GM21423 (cell line): ENCODE results near the gene SYT7.

Experiments
- ATAC-seq: cut with Tn5 transposase; IDR thresholded peaks from one replicate; pipeline ENCODE4 v1.9.1; 2021; ENCODE audit warnings: mild to moderate bottlenecking, moderate library complexity; ENCODE audit not compliant: unreplicated experiment

The SYT7 gene

GRCh38 chr11:61586792-61587430 lies 6.0 kb upstream of the SYT7 start:
- no peak for ATAC-seq

DNA sequence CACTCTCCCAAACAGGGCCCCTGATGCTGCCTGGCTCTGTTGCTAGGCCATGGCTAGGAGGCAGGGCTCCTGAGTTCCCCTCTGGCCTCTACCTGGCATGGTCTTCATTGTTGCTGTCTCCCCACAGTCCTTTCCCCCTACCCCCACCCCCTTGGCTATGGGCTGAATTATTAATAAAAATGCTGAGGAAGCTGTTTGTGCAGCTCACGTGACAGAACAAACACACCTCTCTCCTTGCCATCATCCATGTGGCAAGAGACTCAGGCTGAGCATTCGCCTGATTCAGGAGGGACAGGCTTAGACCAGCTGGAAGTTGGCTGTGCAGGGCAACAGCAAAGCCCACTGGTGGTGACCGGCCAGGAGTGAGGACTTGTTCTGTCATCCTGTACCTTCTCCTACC lies 4.2 kb upstream of the SYT7 start:
- ATAC-seq = no peak

DNA sequence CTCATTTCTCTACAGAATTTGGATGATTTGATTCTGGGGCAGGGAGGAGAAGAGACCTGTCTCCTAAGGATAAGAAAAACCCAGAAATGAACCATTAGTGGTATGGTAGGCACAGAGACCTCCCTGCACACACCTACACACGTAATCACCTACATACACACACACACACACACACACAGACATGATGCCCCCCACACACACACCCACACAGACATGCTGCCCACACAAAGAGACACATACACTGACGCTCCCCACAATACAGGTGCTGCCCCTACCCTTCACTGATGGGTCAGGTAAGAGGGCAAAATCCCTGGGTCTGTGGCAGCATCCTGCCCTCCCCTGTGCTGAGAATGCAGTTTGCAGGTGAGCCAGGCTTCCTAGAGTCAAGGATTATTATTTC lies 1.1 kb upstream of the SYT7 start:
- no peak for ATAC-seq

DNA sequence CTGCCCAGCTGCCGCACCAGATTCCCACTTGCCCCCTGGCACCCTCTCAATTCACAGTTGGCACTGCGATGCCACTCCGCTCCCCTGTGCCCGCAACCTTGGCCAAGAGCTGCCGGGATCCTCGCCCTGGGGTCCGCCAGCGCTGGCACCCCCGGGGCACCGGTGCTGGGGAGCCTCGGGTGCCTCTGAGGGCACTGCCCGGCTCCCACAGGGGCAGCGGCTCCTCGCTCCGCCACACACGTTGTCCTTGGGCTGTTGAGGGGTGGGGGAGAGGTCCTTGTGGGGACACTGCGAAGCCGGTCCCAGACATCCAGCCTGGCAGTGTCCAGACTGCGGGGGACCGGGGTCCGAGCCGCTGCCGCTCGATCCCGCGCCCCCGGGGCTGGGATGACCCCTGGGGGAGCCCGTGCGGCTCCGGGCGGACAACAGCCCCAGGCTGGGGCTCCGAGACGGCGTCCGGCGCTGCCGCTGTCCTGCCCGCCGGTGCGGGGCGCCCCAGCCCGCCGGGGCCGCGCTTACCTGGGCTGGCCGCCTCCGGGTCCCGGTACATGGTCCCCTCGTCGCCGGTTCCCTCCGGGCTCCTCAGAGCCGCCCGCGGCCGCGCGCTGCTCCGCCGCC lies 496 bp downstream of the SYT7 start:
- no peak for ATAC-seq

DNA sequence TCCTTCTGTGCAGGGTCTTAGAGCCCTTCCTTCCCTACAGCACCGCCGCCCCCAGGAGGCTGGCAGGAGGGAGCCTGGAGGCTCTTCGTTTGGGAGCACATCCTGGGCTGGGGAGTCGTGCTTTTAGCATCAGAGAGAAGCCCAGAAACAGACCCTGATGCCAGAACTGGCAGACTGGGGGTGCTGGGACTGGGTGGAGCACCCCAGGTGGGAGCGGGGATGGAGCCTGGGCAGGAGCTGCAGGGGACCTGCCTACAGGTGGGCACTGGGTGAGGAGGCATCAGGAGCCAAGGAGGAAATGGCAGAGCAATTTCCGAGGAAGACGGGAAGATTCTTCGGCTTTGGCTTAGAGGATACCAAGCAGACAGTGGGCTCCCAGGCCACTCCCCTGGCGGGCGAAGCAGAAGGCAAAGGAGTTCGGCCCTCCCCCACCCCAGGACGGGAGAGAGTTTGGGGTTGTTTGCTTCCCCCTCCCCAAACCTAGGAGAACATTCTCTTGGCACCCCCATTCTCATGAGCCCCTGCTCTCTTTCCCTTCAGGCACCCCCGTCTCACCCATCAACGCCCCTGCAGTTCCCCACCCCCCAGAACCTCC lies 1.1 kb downstream of the SYT7 start:
- no peak for ATAC-seq

GRCh38 chr11:61578819-61579675 lies 1.8 kb downstream of the SYT7 start:
- ATAC-seq = no peak

DNA sequence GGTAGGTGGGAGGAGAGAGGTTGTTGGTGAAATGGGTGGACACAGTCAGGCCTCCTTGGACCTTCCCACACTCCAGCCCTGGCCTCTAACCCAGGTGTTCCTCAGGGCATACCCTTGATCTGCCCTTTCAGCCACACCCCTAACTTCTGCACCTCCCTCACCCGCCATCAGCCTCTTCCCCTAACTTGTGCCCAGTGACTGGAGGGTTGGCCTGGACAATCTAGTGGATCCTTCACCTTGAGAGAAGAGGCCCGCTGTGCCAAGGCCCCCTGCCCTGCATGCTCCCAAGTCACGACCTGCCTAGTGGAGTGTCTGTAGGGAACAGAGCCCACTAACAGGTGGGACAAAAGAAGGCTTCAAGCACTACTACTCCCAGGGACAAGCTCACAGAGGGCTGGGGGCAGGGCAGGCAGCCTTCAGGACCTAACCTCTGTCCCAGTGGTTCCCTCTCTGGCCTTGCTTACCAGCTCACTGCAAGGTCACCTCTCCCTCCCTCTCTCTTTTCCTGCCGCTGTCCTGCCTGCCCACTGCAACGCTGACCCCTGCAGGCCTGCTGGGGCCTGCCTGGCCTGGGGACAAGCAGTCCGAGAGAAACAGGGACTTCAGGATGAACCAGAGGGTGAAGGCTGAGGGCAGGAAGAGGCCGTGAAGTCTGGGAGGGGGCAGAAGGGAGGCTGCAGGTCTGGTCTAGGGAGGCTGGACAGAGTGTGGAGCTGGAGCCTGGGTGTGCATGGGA lies 3.3 kb downstream of the SYT7 start:
- ATAC-seq = no peak

- no peak for ATAC-seq
Measured at GRCh38 chr11:61575886-61576861, 4.7 kb downstream of the SYT7 start.

GRCh38 chr11:61574611-61575010 lies 6.3 kb downstream of the SYT7 start:
- no peak for ATAC-seq

GRCh38 chr11:61572913-61573312 lies 8.0 kb downstream of the SYT7 start:
- ATAC-seq = no peak

- ATAC-seq = no peak
Measured at GRCh38 chr11:61571869-61572268, 9.0 kb downstream of the SYT7 start.

DNA sequence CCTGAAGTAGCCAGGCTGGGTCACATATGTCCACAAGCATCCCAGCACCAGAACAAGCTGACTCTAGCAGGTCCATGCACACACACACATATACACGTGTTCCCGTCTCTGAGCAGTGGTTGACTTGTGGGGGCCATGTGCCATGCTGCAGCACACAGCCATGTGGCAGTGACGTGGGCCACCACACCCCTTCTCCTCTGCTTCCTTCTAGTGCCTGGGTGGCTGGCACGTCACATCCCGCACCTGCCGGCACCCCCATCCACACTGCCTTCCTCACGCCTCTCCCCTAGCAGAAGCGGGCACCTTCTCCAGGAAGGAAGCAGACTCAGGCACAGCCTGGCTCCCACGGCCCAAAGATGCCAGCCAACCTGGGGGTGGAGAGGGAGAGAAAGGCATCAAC lies 9.5 kb downstream of the SYT7 start:
- ATAC-seq = no peak

GRCh38 chr11:61569701-61570100 lies 11.2 kb downstream of the SYT7 start:
- ATAC-seq = no peak

GRCh38 chr11:61569018-61569417 lies 11.9 kb downstream of the SYT7 start:
- no peak for ATAC-seq

DNA sequence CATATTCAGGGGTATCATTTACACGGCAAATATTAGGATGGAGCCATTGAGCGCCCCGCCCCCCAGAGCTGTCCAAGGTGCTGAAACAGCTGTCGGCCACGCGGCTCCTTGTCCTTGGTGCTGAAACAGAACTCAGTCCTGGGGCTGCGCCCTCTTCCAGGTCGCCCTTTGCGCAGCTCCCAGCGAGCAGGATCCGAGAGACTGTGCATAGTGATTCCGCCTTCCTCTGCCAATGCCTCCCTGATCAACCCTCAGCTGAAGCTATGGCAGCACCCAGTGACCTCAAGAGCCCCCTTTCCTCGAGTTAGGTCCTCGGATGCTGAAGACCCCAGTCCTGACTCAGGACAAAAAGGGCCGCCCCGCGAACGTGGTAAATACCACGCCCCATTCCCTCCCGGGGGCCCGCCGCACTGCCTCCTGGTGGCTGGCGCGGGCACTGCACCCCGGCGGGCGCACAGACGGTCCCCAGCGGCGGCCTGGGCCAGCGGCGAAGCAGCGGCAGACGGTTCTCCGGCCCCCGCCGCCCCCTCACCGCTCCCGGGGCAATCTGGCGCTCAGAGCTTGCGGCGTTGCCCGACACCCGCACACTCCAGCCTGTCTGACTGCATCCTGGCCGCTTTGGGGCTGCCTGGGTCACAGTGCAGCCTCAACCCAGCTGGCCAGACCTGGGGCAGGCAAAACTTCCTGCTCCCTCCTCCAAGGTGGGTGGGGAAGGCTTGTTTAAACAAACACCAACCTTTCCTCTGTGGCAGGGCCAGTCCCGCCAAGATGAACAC lies 13.4 kb downstream of the SYT7 start:
- no peak for ATAC-seq

DNA sequence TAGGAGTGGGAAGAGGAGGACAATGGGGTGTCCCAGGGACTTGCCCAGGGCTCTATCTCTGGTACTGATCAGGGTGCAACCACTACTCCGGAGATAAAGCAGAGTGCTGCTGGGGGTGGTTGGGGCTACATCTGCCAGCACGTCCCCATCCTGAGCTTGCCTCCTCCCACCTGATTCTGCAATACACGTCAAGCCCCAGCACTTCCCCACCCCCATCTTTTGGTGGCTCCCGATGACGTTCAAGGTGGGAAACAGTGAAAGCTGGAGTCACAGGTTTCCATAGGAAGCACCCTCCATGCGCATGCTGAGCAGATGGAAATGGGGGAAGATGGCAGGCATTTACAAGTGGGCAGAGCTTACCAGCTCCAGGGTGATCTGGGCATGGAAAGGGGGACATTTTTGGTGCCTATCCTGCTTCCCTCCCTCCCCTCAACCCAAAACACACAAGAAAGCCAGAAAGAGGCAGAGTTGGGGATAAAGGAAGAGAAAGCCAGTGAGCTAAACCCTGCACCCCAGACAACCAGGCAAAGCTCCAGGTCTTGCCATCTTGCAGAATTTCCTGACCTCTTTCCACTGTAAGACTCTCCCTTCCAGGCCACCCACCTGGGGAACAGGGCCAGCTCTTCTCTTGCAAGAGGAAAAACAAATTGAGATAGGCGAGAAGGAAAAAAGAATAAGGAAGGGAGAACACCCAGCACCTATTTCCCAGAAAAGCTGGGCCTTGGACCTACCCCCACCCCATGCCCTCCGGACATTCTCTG lies 15.8 kb downstream of the SYT7 start:
- no peak for ATAC-seq

DNA sequence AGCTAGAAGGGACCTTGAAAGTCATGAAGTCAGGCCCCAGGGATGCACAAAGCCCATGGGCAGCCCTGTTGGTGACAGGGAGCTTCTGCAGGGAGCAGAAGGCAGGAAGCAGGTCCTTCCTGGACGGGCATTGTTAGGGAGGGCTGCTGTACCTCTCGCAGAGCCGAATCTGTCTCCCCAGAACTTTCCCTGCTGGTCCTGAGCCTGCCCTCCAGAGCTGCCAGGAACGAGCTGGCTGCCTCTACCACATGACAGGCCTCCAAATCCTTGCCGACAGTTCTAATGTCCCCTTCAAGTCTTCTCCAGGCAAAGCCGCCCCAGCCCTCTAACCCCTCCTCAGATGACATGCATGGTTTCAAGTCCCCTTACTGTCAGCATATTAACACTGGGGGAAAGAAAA lies 20.1 kb downstream of the SYT7 start:
- no peak for ATAC-seq

GRCh38 chr11:61556621-61557020 lies 24.3 kb downstream of the SYT7 start:
- no peak for ATAC-seq
